ENCODE results near the gene SLCO1C1.

Gene SLCO1C1

GRCh38 chr12:20798554-20798953 is 103.4 kb downstream of the SLCO1C1 start:
- DNase-seq: peak; percentile 13

- no peak for DNase-seq
Observed at GRCh38 chr12:20800160-20800559, 105.0 kb downstream of the SLCO1C1 start.

GRCh38 chr12:20801035-20801434 is 105.9 kb downstream of the SLCO1C1 start:
- no peak for DNase-seq
